Upper lobe of left lung (tissue), 6 donors: Measurements from ENCODE around the gene RAB11FIP3. TPM values are rescaled to one million over a fixed set of nuclear protein-coding genes. Genes with fewer than 3 reads are reported as not detected.

Source experiments
- ATAC-seq, 2 donors: fragments of 200-7000 bp; cut with Tn5 transposase; one replicate each; pipeline ENCODE4 v1.9.1; 2022; ENCODE audit warnings: mild to moderate bottlenecking in 2 of 2, moderate library complexity in 2 of 2; ENCODE audit not compliant: low FRiP score in 2 of 2
- DNase-seq, 2 donors: peaks; one replicate each; pipeline ENCODE4 v3.0.0-alpha.2; 2019 to 2020
- H3K27ac ChIP-seq, 4 donors: fragments of 200-600 bp; sonication (generic); one replicate each; pipeline ENCODE4 v1.5.1; 2016 to 2019
- H3K27me3 ChIP-seq, 4 donors: fragments of 200-600 bp; sonication (generic); one replicate each; pipeline ENCODE4 v1.5.1; 2017 to 2019
- H3K36me3 ChIP-seq, 4 donors: fragments of 200-600 bp; sonication (generic); one replicate each; pipeline ENCODE4 v1.5.1; 2016 to 2019
- H3K4me1 ChIP-seq, 4 donors: fragments of 200-600 bp; sonication (generic); one replicate each; pipeline ENCODE4 v1.5.1; 2018 to 2019
- H3K4me3 ChIP-seq, 4 donors: fragments of 200-600 bp; sonication (generic); one replicate each; pipeline ENCODE4 v1.5.1; 2017 to 2019; ENCODE audit warnings: mild to moderate bottlenecking in 2 of 4, moderate library complexity in 1 of 4
- H3K9me3 ChIP-seq, 4 donors: fragments of 200-600 bp; sonication (generic); one replicate each; pipeline ENCODE4 v1.5.1; 2018 to 2019
- EP300 ChIP-seq, 4 donors: sonication (generic); formaldehyde crosslinking; IDR thresholded peaks; one replicate each; pipeline ENCODE4 v1.5.1; 2017; ENCODE audit warnings: antibody characterized with exemption in 4 of 4, control low read depth in 2 of 4
- POLR2A ChIP-seq, 4 donors: fragments of 450-650 bp; IDR thresholded peaks; one replicate each; pipeline ENCODE4 v1.5.1; 2016 to 2017; ENCODE audit warnings: antibody characterized with exemption in 4 of 4, mild to moderate bottlenecking in 2 of 4
- POLR2AphosphoS5 ChIP-seq, 2 donors: sonication (generic); formaldehyde crosslinking; IDR thresholded peaks; one replicate each; pipeline ENCODE4 v1.5.1; 2017; ENCODE audit warnings: antibody characterized with exemption in 2 of 2
- WGBS, 2 donors: methylation state at CpG; one replicate each; pipeline ENCODE4 v1.1.5; 2017 to 2018; 5-methylcytosine and 5-hydroxymethylcytosine counted together
- total RNA-seq, 6 donors: library from RNA; depleted of rRNA in 4 of 6; stranded (reverse); fragments of >200 nt in 4 of 6; gene quantifications; one replicate each; pipeline versions ENCODE4 v1.1.0 to v1.2.1, GENCODE V29; 2016 to 2021
- TF ChIP-seq, protein P1 (sequence below), 6 experiments: fragments of 450-650 bp in 4 of 6; fragments of 200-600 bp in 2 of 6; sonication (generic) in 2 of 6; IDR thresholded peaks; one replicate each; pipeline ENCODE4 v1.5.1; 2016 to 2019; ENCODE audit warnings: antibody characterized with exemption in 6 of 6
- donor health status: DM: no; HTN: no; CAD: no; lungs with moderate emphysema.
- donor health status: DM: no; HTN: yes; CAD: no; lungs with severe emphysema.

RAB11FIP3 gene
- total RNA-seq, 6 donors from 2014 or later = 38.9 to 95.3 (median 43.8) TPM

- Histone ChIP-seq H3K27ac (peak overlapping the region; percentile 84 to 93 (median 92)), H3K36me3 (no peaks in the 10 kb centered on the region), H3K4me1 (peaks cover 18 to 35% (median 31%) of the 10 kb centered on the region in 4 donors), H3K9me3 (no peaks in the 10 kb centered on the region), H3K4me3 (peak overlapping the region in 3 of 4 donors; percentile 47 to 93 (median 78)), H3K27me3 (no peaks in the 10 kb centered on the region)
- ATAC-seq (peak; percentile 77 to 80), DNase-seq (peak in 1 of 2 donors; percentile 56)
- WGBS, 2 donors = 49 to 50% methylated on average over 8 to 20 of the region's 20 CpGs
- peak; percentile 40 to 81 for TF ChIP-seq POLR2AphosphoS5 (IDR thresholded peaks at IDR 0.05)
- TF ChIP-seq, protein P1, sequence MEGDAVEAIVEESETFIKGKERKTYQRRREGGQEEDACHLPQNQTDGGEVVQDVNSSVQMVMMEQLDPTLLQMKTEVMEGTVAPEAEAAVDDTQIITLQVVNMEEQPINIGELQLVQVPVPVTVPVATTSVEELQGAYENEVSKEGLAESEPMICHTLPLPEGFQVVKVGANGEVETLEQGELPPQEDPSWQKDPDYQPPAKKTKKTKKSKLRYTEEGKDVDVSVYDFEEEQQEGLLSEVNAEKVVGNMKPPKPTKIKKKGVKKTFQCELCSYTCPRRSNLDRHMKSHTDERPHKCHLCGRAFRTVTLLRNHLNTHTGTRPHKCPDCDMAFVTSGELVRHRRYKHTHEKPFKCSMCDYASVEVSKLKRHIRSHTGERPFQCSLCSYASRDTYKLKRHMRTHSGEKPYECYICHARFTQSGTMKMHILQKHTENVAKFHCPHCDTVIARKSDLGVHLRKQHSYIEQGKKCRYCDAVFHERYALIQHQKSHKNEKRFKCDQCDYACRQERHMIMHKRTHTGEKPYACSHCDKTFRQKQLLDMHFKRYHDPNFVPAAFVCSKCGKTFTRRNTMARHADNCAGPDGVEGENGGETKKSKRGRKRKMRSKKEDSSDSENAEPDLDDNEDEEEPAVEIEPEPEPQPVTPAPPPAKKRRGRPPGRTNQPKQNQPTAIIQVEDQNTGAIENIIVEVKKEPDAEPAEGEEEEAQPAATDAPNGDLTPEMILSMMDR (IDR thresholded peaks at IDR 0.05) = no peak
- no peak for TF ChIP-seq EP300 (IDR thresholded peaks at IDR 0.05)
- TF ChIP-seq POLR2A (IDR thresholded peaks at IDR 0.05) = no peak
Observed at GRCh38 chr16:424033-424622, 1.3 kb upstream of the RAB11FIP3 start.

DNA sequence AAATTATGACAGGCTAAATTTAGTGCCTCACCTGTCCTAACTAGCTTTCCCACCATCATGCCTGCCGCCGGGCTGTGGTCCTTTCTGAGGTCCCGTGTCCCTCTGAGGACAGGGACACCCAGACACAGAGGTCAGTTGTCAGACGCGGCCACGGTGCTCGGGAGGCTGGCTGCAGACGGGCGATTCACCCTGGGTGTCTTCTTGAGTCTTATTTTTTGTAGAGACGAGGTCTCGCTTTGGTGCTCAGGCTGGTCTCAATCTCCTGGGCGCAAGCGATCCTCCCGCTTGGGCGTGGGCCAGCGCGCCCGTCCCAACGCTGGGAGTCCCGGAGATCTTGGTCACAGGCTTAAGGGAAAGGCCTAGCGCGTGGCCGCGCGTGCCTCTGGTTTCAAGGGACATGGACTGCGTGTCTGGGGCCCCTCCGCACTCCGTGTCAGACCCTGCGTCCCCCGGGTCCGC, 797 bp upstream of the RAB11FIP3 start:
- Histone ChIP-seq H3K27ac (peak overlapping the region; percentile 84 to 93 (median 92)), H3K27me3 (no peaks in the 10 kb centered on the region), H3K4me3 (peak overlapping the region; percentile 47 to 93 (median 78)), H3K9me3 (no peaks in the 10 kb centered on the region), H3K36me3 (no peaks in the 10 kb centered on the region), H3K4me1 (peaks cover 18 to 35% (median 31%) of the 10 kb centered on the region in 4 donors)
- WGBS, 2 donors = 14 to 23% methylated on average over 12 to 30 of the region's 31 CpGs
- TF ChIP-seq POLR2AphosphoS5 (IDR thresholded peaks at IDR 0.05) = peak in 1 of 2 donors; percentile 2
- TF ChIP-seq, protein P1 (IDR thresholded peaks at IDR 0.05) = no peak
- DNase-seq = peak; percentile 37 to 92
- peak; percentile 45 to 54 for ATAC-seq

GRCh38 chr16:425740-426114, 278 bp downstream of the RAB11FIP3 start:
- ATAC-seq (peak in 1 of 2 donors; percentile 36), DNase-seq (peak in 1 of 2 donors; percentile 91)
- H3K4me1 ChIP-seq = peaks cover 18 to 35% (median 31%) of the 10 kb centered on the region in 4 donors
- H3K9me3 ChIP-seq = no peaks in the 10 kb centered on the region
- H3K4me3 ChIP-seq = peak overlapping the region; percentile 47 to 93 (median 78)
- peak overlapping the region; percentile 84 to 93 (median 92) for H3K27ac ChIP-seq
- no peaks in the 10 kb centered on the region for H3K27me3 ChIP-seq
- TF ChIP-seq, protein P1 (IDR thresholded peaks at IDR 0.05) = no peak
- TF ChIP-seq EP300 (IDR thresholded peaks at IDR 0.05) (no peak), POLR2A (IDR thresholded peaks at IDR 0.05) (no peak), POLR2AphosphoS5 (IDR thresholded peaks at IDR 0.05) (no peak)
- no peaks in the 10 kb centered on the region for H3K36me3 ChIP-seq
- no CpG with 5 or more reads among the region's 63 CpGs for WGBS, 2 donors

GRCh38 chr16:426115-426905, 861 bp downstream of the RAB11FIP3 start:
- Histone ChIP-seq H3K4me3 (peak overlapping the region; percentile 47 to 93 (median 66)), H3K4me1 (peaks cover 18 to 35% (median 31%) of the 10 kb centered on the region in 4 donors), H3K27me3 (no peaks in the 10 kb centered on the region), H3K27ac (peak overlapping the region in 2 of 4 donors; percentile 2 to 84), H3K9me3 (no peaks in the 10 kb centered on the region), H3K36me3 (no peaks in the 10 kb centered on the region)
- peak in 1 of 2 donors; percentile 88 for DNase-seq
- WGBS, 2 donors = 0 to 3% methylated on average over 17 to 37 of the region's 97 CpGs
- ATAC-seq = no peak
- TF ChIP-seq EP300 (IDR thresholded peaks at IDR 0.05) (no peak), POLR2A (IDR thresholded peaks at IDR 0.05) (no peak), POLR2AphosphoS5 (IDR thresholded peaks at IDR 0.05) (no peak)
- TF ChIP-seq, protein P1 (IDR thresholded peaks at IDR 0.05) = no peak
